A549 (cell line): Measurements from ENCODE around the gene TNS3.

ENCODE experiments used
- CTCF ChIP-seq: fragments of >200 bp; sonication (Bioruptor Twin); formaldehyde crosslinking; IDR thresholded peaks from 3 replicates; pipeline ENCODE4 v1.5.1; 2016
- EP300 ChIP-seq, 2 experiments: fragments of >200 bp; sonication (Bioruptor Twin); formaldehyde crosslinking; IDR thresholded peaks; 2 replicates in 1 of 2; 3 replicates in 1 of 2; pipeline ENCODE4 v1.6.1; 2016 to 2017
- TF ChIP-seq, protein P1 (sequence below): fragments of 200-600 bp; sonication (generic); IDR thresholded peaks from 2 replicates; pipeline ENCODE4 v1.6.1; 2016; ENCODE audit warnings: antibody characterized with exemption, mild to moderate bottlenecking, moderate library complexity
- TF ChIP-seq, protein P2 (sequence below): IDR thresholded peaks from 2 replicates; pipeline ENCODE4 v1.6.1; 2012

- TF ChIP-seq, protein P1, sequence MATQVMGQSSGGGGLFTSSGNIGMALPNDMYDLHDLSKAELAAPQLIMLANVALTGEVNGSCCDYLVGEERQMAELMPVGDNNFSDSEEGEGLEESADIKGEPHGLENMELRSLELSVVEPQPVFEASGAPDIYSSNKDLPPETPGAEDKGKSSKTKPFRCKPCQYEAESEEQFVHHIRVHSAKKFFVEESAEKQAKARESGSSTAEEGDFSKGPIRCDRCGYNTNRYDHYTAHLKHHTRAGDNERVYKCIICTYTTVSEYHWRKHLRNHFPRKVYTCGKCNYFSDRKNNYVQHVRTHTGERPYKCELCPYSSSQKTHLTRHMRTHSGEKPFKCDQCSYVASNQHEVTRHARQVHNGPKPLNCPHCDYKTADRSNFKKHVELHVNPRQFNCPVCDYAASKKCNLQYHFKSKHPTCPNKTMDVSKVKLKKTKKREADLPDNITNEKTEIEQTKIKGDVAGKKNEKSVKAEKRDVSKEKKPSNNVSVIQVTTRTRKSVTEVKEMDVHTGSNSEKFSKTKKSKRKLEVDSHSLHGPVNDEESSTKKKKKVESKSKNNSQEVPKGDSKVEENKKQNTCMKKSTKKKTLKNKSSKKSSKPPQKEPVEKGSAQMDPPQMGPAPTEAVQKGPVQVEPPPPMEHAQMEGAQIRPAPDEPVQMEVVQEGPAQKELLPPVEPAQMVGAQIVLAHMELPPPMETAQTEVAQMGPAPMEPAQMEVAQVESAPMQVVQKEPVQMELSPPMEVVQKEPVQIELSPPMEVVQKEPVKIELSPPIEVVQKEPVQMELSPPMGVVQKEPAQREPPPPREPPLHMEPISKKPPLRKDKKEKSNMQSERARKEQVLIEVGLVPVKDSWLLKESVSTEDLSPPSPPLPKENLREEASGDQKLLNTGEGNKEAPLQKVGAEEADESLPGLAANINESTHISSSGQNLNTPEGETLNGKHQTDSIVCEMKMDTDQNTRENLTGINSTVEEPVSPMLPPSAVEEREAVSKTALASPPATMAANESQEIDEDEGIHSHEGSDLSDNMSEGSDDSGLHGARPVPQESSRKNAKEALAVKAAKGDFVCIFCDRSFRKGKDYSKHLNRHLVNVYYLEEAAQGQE, result no peak
- TF ChIP-seq, protein P2, sequence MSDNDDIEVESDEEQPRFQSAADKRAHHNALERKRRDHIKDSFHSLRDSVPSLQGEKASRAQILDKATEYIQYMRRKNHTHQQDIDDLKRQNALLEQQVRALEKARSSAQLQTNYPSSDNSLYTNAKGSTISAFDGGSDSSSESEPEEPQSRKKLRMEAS, result no peak
- TF ChIP-seq CTCF, result no peak
- no peak for TF ChIP-seq EP300 (IDR thresholded peaks at IDR 0.05)
Observed at GRCh38 chr7:47347816-47348385, 234.0 kb downstream of the TNS3 start.
